Right forelimb (tissue), 1 donor: Measurements from ENCODE around the gene GSK3A.

Experiments
- DNase-seq: peaks from one replicate; pipeline ENCODE4 v3.0.0-alpha.2; 2018

Gene GSK3A

GRCh38 chr19:42224940-42225717 lies 17.3 kb downstream of the GSK3A start:
- DNase-seq: no peak

DNA sequence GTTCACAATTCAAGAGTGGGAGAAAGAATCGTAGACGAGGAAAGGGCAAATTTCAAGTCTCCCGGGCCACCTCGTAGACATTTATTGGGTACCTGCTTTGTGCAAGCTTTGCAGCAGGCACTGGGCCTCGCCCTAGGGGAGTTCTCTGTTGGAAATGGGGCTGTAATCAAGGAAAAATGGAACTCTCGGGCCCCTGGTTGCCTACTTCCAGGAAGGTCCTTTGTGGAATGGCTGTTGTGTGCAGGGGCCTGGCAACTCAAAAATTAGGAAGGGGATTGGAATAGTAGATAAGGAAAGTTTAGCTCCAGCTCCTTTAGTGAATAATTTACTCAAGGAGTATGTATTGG lies 21.7 kb downstream of the GSK3A start:
- no peak for DNase-seq

- peak; percentile 98 for DNase-seq
Observed at GRCh38 chr19:42219812-42220750, 22.3 kb downstream of the GSK3A start, which contains the start of gene ZNF526. Gene ZNF526, plus strand, starts transcription at chr19:42220312. Its CDS starts 4,092 bp downstream, at chr19:42224404.

- peak; percentile 97 for DNase-seq
Observed at GRCh38 chr19:42217520-42218437, 24.6 kb downstream of the GSK3A start, which contains the start of gene DEDD2. Gene DEDD2, minus strand, starts transcription at chr19:42217677. Its CDS starts 670 bp downstream, at chr19:42217007.

GRCh38 chr19:42216653-42217519 lies 25.5 kb downstream of the GSK3A start:
- DNase-seq: peak; percentile 55

GRCh38 chr19:42214810-42215485 lies 27.5 kb downstream of the GSK3A start:
- DNase-seq: no peak

- DNase-seq: no peak
Observed at GRCh38 chr19:42212886-42213285, 29.5 kb downstream of the GSK3A start.

DNA sequence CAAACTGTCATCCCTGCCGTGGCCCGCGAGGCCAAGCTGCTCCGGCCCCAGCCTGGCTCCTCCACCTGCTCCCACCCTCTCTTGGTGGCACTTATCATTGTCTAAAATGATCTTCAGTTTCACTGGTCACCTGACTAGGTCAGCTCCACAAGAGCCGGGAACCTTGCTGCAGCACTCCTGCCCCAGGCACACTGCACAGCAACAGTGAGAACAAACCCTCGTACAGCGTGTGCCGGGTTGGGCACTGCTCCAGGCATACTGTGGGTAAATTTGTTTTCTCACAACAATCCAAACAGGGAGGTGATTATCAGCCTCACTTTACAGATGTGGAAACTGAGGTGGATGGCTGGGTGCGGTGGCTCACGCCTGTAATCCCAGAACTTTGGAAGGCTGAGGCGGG lies 33.8 kb downstream of the GSK3A start:
- no peak for DNase-seq

DNA sequence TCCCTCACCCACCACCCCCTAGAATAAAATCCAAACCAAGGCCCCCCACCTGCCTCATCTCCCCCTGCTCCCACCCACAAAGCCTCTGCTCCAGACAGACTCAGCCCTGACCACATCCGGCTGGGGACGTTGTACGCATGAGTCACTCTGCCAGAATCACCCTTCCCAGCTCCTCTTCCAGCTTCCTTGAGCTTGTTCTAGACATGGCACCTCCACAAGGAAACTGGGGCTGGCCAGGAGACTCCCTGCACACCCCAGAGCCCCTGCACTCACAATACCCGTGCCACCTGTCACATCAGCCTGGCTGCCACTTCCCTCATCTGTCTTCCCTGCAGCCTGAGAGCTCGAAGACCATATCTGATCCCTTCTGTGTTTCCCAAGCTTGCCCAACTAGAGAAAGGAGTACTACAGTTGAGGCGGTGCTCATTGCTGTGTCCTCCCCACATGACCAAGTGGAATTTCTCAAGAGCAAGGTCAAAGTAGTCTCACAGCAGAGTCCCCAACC lies 34.6 kb downstream of the GSK3A start:
- DNase-seq: no peak

GRCh38 chr19:42206871-42207755 lies 35.3 kb downstream of the GSK3A start:
- no peak for DNase-seq

DNA sequence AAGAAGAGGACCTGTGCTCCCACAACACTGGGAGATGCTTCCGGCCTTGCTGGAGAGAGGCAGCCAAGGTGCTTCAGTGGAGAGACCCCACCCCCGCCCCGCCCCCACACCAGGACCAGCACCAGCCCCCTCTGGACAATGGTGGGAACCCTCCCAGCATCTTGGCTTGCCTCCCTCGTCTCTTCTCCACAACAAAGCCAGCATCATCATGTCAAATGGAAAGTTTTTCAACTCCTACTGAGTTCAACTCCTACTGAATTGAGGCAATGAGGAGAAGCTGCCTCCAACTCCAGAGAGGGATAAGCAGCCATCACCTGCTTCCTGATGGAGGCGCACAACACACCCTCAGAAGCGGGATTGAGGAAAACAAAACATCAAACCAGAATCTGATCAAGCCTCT lies 37.7 kb downstream of the GSK3A start:
- DNase-seq: no peak

DNA sequence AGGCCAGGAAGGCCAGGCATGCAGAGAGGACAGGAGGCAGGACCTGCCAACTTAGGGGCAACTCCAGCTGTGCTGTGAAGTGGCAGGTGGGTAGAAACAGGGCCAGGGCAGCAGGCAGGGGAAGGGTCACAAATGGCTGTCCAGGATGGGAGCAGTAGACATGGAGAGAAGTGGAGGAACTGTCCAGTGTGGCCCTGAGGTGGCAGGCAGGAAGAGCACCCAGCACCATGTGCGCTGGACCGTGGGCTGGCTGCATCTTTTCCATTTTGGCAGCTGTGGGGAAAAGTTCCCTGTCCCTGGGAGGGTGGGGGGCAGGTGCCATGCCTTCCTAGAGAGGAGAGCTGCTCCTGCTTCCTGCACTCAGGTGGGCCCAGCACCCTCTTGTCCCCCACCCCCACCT lies 38.7 kb downstream of the GSK3A start:
- DNase-seq: no peak

- DNase-seq: no peak
Observed at GRCh38 chr19:42202290-42202880, 40.0 kb downstream of the GSK3A start.

DNA sequence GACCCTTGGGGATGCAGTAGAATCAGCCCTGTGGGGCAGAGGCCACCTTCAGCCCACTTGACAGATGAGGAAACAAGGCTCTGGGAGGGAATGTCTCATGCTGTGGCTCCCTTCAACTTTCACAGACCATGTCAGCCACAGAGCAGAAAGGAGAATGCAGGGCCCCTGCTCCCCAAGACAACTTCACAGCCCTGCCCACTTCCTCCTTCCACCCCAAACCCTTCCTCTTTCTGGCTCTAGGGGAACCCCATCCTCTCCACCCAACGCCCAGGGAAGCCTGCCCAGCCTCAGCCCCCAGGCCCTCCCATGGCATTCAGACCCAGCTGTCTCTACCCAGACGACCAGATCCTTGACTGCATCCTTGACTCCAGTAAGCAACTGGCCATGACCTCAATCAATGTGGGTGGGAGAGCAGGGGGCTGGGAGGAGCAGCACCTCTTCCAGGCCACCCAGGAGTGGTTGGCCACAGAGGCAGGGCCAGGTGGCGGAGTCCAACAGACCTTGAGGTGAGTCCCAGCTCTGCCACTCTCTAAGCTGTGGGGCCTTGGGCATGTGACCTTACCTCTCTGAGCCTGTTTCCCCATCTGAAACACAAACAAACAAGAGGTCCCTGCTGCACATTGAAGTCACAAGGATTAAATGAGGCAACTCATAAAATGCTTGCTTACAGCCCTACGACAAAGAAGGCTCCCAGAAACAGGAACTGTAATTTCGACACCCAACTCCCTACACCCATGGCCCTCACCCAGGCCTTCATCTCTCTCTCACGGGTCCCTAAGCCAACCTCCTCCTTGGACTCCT lies 40.7 kb downstream of the GSK3A start:
- no peak for DNase-seq

DNA sequence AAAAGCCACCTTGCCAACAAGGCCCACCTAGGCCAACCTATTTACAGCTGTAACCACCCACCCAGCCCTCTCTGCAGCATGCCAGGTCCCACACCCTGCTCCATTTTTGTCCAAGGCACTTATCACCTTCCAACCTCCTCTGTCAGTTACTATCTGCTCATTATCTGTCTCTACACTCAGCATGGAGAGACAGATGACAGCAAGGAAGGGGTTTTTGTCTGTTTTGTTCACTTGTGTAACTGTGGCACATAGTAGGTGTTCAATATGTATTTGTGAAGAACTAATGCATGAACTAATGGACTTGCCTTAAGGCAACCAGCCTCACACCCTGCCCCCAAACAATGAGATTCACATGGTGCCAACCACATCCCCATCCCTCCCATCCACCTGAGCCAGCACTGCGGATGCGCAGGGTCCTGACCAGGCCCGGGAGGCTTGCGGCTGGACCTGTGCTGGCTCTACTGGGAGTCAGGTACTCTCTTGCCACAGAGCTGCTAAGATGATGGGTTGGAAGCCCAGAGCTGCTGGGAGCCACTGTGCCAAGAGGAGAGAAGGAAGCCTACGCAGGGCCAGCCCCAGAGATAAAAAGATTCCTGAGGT lies 42.2 kb downstream of the GSK3A start:
- DNase-seq: no peak

GRCh38 chr19:42199440-42200115 lies 42.8 kb downstream of the GSK3A start:
- DNase-seq: no peak

- no peak for DNase-seq
Observed at GRCh38 chr19:42198676-42199439, 43.5 kb downstream of the GSK3A start.
